Activated CD8-positive, alpha-beta memory T cell treated with anti-CD3 and anti-CD28 coated beads, Interleukin-2, amount 50 U/mL, for 1 hour (primary cell): ENCODE measurements around the gene HCK.

Experiments used
- DNase-seq: peaks from one replicate; pipeline ENCODE4 v3.0.0-alpha.2; 2020; ENCODE audit errors: extremely low read depth

The HCK gene

GRCh38 chr20:32127347-32127746, 75.3 kb downstream of the HCK start:
- DNase-seq: no peak

GRCh38 chr20:32128167-32128566, 76.1 kb downstream of the HCK start:
- no peak for DNase-seq

- no peak for DNase-seq
These were observed 77.8 kb downstream of the HCK start for GRCh38 chr20:32129863-32130262.

- DNase-seq: no peak
These were observed 78.3 kb downstream of the HCK start for GRCh38 chr20:32130352-32130751.

GRCh38 chr20:32130965-32131364, 78.9 kb downstream of the HCK start:
- DNase-seq: no peak

GRCh38 chr20:32132911-32133549, 81.0 kb downstream of the HCK start:
- no peak for DNase-seq

GRCh38 chr20:32134026-32134425, 82.0 kb downstream of the HCK start:
- DNase-seq: no peak

GRCh38 chr20:32135983-32136515, 84.0 kb downstream of the HCK start:
- no peak for DNase-seq

- DNase-seq: no peak
These were observed 86.9 kb downstream of the HCK start for GRCh38 chr20:32138921-32139320.

- DNase-seq: no peak
These were observed 87.9 kb downstream of the HCK start for GRCh38 chr20:32139947-32140346.

- DNase-seq: no peak
These were observed 88.6 kb downstream of the HCK start for GRCh38 chr20:32140603-32141002.

- no peak for DNase-seq
These were observed 89.5 kb downstream of the HCK start for GRCh38 chr20:32141465-32141980.

- DNase-seq: no peak
These were observed 90.0 kb downstream of the HCK start for GRCh38 chr20:32142088-32142487.

- DNase-seq: no peak
These were observed 90.9 kb downstream of the HCK start for GRCh38 chr20:32142991-32143390.

- DNase-seq: no peak
These were observed 93.0 kb downstream of the HCK start for GRCh38 chr20:32144898-32145662.

- DNase-seq: no peak
These were observed 97.6 kb downstream of the HCK start for GRCh38 chr20:32149566-32150170.

GRCh38 chr20:32150291-32150848, 98.3 kb downstream of the HCK start:
- DNase-seq: no peak
